Measurements from ENCODE around the gene PLSCR3. TPM values are rescaled to one million over a fixed set of nuclear protein-coding genes. Genes with fewer than 3 reads are reported as not detected.

Gene PLSCR3
- total RNA-seq, 1 donor from 2014 or later, result 68.4 TPM

- H3K27me3 Mint-ChIP-seq (ENCODE audit: low read depth), result peaks cover 36% of the 10 kb centered on the region
- no peak for TF ChIP-seq CTCF (IDR thresholded peaks at IDR 0.05; ENCODE audit: unreplicated experiment)
- H3K4me3 Mint-ChIP-seq, result peak overlapping the region; percentile 41
- H3K4me1 Mint-ChIP-seq, result peaks cover 15% of the 10 kb centered on the region
- no peak overlapping the region for H3K27ac Mint-ChIP-seq
- no peak for DNase-seq (ENCODE audit: low spot score in 2 of 2, unreplicated experiment in 2 of 2)
- no peaks in the 10 kb centered on the region for H3K9me3 Mint-ChIP-seq
- peaks cover 2% of the 10 kb centered on the region for H3K36me3 Mint-ChIP-seq
These were observed 9.7 kb downstream of the PLSCR3 start for GRCh38 chr17:7384489-7385081.

DNA sequence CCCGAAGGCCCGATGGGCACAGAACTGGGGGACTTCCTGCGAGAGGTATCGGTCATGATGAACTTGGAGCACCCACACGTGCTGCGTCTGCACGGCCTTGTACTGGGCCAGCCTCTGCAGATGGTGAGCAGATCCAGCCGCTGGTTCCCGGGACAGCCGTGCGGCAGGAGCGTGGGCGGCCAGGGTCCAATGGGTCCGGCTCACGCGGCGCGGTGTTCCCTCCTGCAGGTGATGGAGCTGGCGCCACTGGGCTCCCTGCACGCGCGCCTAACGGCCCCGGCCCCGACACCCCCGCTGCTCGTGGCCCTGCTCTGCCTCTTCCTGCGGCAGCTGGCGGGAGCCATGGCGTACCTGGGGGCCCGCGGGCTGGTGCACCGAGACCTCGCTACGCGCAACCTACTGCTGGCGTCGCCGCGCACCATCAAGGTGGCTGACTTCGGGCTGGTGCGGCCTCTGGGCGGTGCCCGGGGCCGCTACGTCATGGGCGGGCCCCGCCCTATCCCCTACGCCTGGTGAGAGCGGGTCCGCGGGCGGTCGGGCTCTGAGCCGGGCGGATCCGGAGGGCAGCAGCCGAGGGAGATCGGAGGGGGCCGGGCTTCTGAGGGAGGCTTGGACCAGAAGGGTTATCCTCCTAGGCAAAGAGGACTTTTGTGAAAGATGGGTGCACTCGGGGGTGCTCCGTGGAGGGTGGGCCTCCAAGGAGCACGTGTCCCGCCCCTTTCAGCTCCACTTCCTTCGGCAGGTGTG, 10.4 kb downstream of the PLSCR3 start:
- Mint-ChIP-seq H3K4me3 (peak overlapping the region; percentile 41), H3K9me3 (peaks cover 6% of the 10 kb centered on the region), H3K27me3 (ENCODE audit: low read depth) (peaks cover 41% of the 10 kb centered on the region), H3K27ac (no peak overlapping the region), H3K4me1 (peaks cover 15% of the 10 kb centered on the region), H3K36me3 (peaks cover 4% of the 10 kb centered on the region)
- DNase-seq (ENCODE audit: low spot score in 2 of 2, unreplicated experiment in 2 of 2), result peak in 1 of 2 experiments; percentile 73
- no peak for TF ChIP-seq CTCF (IDR thresholded peaks at IDR 0.05; ENCODE audit: unreplicated experiment)

DNA sequence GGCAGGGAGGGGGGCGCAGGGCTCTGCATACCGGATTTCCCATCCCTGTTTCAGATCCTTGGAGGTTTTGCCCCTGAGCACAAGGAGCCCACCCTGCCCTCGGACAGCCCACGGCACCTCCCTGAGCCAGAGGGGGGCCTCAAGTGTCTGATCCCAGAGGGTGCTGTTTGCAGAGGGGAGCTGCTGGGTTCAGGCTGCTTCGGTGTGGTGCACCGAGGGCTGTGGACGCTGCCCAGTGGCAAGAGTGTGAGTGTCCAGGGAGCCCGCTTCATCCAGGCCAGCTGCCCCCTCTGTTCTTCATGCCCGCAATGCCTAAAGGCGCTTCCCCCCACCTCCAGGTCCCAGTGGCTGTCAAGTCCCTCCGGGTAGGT, 11.0 kb downstream of the PLSCR3 start:
- Mint-ChIP-seq H3K36me3 (peaks cover 4% of the 10 kb centered on the region), H3K27ac (no peak overlapping the region), H3K4me1 (peaks cover 15% of the 10 kb centered on the region), H3K4me3 (no peak overlapping the region), H3K9me3 (peaks cover 6% of the 10 kb centered on the region), H3K27me3 (ENCODE audit: low read depth) (peaks cover 41% of the 10 kb centered on the region)
- no peak for TF ChIP-seq CTCF (IDR thresholded peaks at IDR 0.05; ENCODE audit: unreplicated experiment)
- no peak for DNase-seq (ENCODE audit: low spot score in 2 of 2, unreplicated experiment in 2 of 2)

GRCh38 chr17:7382901-7383300, 11.4 kb downstream of the PLSCR3 start:
- Mint-ChIP-seq H3K4me3 (no peak overlapping the region), H3K36me3 (peaks cover 4% of the 10 kb centered on the region), H3K4me1 (peaks cover 15% of the 10 kb centered on the region), H3K9me3 (peaks cover 6% of the 10 kb centered on the region), H3K27me3 (ENCODE audit: low read depth) (peaks cover 41% of the 10 kb centered on the region), H3K27ac (no peak overlapping the region)
- TF ChIP-seq CTCF (IDR thresholded peaks at IDR 0.05; ENCODE audit: unreplicated experiment), result no peak
- no peak for DNase-seq (ENCODE audit: low spot score in 2 of 2, unreplicated experiment in 2 of 2)

DNA sequence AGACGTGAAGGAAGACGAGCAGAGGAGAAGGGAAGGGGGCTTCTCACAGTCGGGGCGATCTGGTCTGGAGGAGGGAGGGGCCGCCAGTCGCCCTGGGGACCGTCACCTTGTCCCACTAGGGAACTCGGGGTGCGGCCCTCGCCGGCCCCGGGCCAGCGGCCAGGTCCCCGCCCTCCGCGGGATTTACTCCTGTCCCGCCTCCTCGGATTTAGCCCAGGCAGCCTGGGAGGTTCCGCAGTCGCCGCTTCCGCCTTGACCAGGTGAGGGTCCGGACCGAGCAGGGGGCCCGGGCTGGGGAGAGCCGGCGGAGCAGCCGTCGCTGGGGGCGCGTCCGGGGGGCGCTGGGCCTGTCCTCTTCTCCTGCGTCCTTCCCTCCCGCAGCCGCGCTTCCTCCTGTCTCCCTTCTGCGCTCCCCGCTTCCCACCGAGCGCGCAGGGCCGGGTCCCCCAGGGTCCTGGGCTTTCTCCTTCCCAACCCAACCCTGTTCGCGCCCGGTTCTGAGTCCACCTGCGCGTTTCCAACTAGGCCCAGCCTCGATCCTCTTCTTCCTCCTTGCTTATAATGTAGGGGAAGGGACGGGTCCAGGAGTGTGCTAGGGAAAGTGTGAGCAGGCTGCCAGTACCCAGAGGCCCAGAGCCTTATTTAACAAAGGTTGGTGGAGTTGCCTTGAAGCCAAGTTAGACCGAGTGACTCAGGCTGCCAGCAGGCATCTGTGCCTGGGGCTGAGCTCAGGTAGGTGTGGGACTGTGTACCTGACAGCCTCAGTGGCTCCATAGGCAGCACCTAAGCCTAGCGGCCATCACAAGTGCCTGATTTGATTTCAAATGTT, 13.3 kb downstream of the PLSCR3 start, which contains the start of gene TNK1:
Gene TNK1, plus strand, starts transcription at position 235 of the 829 bp plus-strand sequence. CDS start 1,838 bp downstream, outside the sequence.
- no peak for TF ChIP-seq CTCF (IDR thresholded peaks at IDR 0.05; ENCODE audit: unreplicated experiment)
- Mint-ChIP-seq H3K27ac (peak within 1 kb of the TSS; percentile 82), H3K9me3 (peaks cover 6% of the 10 kb centered on the region), H3K27me3 (ENCODE audit: low read depth) (peaks cover 41% of the 10 kb centered on the region), H3K36me3 (peaks cover 4% of the 10 kb centered on the region), H3K4me1 (peaks cover 15% of the 10 kb centered on the region), H3K4me3 (peak within 1 kb of the TSS; percentile 79)
- DNase-seq (ENCODE audit: low spot score in 2 of 2, unreplicated experiment in 2 of 2), result no peak
